Activated gamma-delta T cell (primary cell): ENCODE measurements around the gene MED15.

Source experiments
- DNase-seq: peaks from one replicate; lab custom pipeline; 2025; lab: John Stamatoyannopoulos, UW

The MED15 gene

DNA sequence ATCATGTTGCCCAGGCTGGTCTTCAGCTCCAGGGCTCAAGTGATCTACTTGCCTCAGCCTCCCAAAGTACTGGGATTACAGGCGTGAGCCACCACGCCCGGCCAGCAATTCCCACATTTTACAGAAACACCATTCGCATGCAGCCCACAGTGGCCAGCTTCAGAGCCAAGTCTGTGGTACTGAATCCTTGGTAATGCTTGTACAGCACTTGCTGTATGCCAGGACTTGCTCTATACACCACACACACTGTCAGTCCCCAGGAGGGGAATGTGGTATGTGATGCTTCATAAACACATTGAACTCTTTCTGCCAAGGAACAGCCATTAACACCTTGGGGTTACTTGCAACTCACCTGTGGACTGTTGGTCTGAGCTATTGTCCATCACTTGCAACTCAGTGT, 119.4 kb downstream of the MED15 start:
- DNase-seq, result no peak

- no peak for DNase-seq
Measured at GRCh38 chr22:20627432-20627831, 120.0 kb downstream of the MED15 start.

DNA sequence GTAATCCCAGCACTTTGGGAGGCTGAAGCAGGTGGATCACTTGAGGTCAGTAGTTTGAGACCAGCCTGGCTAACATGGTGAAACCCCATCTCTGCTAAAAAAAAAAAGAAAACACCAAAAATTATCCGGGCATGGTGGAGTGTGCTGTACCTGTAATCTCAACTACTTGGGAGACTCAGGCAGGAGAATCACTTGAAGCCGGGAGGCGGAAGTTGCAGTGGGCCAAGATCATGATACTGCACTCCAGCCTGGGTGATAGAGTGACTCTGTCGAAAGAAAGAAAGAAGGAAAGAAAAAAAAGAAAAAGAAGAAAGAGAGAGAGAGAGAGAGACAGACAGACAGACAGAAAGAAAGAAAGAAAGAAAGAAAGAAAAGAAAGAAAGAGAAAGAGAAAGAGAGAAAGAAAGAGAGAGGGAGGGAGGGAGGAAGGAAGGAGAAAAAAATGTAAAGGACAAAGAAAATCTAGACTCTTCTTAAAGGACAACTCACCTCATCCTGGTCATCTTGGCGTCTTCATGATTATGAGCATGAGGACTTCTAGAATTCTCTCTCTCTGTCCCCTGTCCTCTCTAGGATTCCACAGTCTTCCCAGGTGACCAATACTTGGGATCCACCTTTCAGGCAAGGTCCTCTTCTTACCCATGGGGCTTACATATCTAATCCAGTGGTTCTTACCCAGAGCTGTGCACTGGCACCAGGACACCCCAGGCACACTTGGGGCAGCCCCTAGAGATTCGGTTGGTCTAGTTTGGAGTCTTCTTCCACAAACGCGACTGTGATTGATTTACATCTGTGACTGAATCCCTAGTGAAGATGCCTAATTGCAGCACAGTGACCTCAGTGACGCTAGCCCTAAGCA, 120.9 kb downstream of the MED15 start:
- DNase-seq, result no peak

GRCh38 chr22:20629401-20629800, 122.0 kb downstream of the MED15 start:
- DNase-seq, result no peak

DNA sequence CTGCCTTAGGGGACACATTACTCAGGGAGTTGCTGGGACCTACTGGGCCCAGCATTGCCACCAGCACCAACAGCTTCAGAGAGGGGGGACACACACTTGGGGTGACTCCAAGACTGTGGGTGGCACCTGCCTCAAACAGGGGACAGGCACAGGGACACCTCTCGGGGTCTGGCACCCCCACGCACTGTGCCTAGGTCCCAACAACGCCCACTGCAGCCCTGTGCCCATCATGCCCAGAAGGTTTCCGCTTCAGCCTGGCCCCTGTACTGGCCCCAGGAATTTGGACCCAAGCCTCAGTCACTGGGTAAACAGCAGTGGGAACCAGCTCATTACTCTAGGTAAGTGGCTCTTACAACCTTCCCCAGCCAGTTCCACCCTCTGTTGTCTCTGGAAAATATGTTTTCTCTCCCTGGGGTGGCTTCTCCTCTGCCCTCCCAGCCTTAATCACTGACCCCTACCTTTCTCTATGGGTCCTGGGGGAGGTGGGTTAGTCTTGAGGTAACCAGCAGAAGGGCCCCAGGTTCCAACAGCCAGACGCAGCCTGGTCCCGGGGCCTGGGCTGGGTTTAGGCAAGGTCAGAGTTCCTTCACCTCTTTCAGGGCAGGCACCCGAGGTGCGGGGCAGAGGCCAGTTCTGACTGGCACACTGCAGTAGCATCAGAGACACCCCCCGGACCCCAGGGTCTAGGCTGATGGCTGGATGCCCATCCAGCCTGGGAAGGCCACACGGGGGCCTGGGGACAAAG, 123.6 kb downstream of the MED15 start:
- DNase-seq, result no peak

DNA sequence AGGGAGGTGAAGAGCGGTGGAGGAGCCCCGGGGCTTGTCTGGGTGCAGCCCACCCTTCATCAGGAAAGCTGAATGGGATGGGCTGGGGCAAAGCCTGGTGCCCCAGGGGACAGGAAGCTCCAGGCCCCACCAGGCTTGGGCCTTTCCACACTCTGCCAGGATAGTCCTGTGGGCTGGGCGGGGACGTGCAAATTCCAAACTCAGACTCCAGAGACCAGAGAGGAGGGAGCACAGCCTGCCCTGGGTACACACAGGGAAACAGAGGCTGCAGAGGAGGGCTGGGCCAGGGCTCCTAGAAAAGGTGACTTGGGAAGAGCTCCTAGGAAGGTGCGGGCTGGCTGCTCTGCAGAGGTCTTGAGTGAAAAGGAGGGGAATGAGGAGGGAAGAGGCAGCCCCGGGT, 124.7 kb downstream of the MED15 start:
- DNase-seq, result no peak

DNA sequence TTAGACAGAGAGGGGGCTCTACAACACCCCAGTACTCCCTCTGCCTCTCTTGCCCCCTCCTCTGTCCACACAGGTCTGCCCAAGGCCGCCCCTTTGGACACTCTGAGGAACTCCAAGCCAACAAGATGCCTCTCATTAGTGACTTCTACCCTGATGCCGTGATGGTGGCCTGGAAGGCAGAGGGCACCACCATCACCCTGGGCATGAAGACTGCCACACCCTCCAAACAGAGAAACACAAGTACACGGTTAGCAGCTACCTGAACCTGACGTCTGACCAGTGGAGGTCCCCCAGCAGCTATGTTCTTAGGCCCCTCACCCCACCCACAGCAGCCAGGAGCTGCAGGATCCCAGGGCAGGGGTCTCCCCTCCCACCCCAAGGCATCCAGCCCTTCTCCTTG, 125.1 kb downstream of the MED15 start:
- DNase-seq, result no peak

DNA sequence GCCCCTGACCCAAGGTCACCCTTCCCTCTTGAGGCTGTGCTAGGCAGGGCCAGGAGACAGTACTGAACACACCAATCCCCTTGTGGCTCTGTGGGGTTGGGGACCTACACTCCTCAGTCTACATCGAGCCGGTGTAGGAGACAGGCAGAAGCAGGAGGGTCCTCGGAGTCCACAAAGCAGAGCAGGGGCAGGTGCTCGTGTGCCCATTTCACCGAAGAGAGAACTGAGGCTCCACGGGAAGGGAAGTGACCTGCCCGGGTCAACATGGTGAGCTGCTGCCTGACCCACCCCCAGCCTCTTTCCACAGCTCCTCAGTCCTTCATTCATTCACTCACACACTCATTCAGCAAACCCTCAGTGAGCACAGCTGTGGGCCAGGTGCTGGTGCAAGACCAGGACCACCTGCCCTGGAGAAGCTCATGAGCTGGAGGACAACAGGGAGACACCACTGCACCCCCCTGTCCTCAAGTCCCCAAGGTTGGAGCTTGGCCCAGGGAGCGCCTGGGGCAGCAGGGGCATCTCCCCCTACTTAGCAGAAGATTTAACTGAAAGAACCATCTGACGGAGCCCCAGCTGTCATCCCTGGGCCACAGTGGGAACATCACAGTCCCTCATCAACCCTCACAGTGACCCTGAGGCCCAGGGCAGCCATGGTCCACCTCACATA, 127.3 kb downstream of the MED15 start:
- DNase-seq, result no peak

DNA sequence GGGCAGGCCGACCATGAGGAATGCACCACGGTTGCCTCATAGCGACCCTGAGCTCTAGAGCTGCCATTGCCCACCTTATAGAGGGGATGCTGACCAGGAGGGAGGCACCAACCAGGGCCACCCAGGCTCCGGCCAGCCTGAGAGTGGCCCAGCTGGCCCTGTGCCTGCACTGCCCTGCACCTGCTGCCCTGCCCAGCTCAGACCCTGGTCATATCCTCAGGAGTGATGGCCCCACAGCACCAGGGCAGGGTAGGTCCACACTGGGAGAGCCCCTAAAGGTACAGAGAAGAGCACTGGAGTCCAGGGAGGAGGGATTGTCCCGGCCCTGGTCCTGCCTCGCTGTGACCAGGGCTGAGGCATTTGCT, 127.8 kb downstream of the MED15 start:
- DNase-seq, result no peak

DNA sequence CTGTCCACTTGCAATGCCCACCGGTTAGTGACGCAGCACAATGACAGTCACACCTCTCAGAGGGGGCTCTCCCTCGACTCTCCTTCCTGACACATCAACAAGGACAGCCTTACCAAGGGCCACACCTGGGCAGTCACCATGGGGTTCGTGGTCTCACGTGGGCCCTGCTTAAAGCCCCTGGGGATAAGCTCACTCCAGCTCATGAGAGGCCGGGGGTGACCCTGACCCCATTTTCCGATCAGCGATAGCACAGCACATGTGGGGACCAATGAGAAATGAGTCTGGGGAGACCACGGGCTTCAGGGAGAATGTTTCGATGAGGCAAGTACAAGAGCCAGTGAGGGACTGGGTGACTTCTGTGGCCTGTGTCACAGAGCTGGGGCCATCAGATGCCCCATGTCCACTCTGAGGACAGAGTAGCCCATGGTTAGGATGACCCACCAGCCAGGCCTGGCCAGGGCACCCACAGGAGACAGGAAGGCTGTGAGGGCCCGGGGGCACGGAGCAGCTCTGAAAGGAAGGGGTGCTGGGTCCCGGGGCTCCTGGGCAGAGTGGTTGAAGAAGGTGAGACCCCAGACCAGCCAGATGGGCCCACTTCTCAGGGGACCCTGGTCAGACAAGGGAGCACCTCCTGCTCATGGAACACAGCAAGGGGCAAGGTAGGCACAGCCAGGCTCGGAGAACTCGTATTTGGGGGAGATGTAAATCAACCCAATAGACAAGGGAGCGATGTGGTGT, 128.8 kb downstream of the MED15 start:
- DNase-seq, result no peak

- no peak for DNase-seq
Measured at GRCh38 chr22:20636945-20637344, 129.5 kb downstream of the MED15 start.
